Stomach (tissue), 4 donors: ENCODE measurements around the gene ANKRD11.

Experiments
- POLR2A ChIP-seq, 4 donors: fragments of 450-650 bp; IDR thresholded peaks; one replicate each; pipeline ENCODE4 v1.6.1; 2016; ENCODE audit warnings: antibody characterized with exemption in 4 of 4, control low read depth in 2 of 4, mild to moderate bottlenecking in 1 of 4, moderate library complexity in 1 of 4
- POLR2AphosphoS5 ChIP-seq, 3 donors: sonication (generic); formaldehyde crosslinking; IDR thresholded peaks; one replicate each; pipeline ENCODE4 v1.6.1; 2016; ENCODE audit warnings: antibody characterized with exemption in 3 of 3
- TF ChIP-seq, protein P1 (sequence below), 7 experiments: fragments of 450-650 bp in 4 of 7; fragments of 200-600 bp in 3 of 7; sonication (generic) in 3 of 7; IDR thresholded peaks; one replicate each; pipeline ENCODE4 v1.5.1; 2016 to 2019; ENCODE audit warnings: antibody characterized with exemption in 7 of 7, control low read depth in 2 of 7, mild to moderate bottlenecking in 1 of 7

DNA sequence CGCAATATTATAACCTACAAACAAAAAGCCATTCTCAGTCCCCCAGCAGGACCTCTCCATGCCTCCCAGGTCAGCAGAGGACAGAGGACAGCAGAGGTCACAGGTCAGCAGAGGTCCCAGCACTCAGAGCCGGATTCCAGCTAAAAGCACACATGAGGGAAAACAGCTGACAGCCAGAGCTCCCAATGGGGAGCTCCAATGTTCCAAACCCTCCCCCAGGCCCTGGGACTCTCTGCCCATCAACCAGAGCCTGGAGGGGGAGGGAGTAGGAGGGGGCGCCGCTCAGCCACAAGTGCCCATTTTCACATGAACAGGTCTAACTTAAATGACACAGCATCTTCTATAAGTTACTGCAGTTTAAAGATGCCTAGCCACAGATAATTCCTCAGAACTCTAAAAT lies 77.5 kb downstream of the ANKRD11 start:
- TF ChIP-seq, protein P1, sequence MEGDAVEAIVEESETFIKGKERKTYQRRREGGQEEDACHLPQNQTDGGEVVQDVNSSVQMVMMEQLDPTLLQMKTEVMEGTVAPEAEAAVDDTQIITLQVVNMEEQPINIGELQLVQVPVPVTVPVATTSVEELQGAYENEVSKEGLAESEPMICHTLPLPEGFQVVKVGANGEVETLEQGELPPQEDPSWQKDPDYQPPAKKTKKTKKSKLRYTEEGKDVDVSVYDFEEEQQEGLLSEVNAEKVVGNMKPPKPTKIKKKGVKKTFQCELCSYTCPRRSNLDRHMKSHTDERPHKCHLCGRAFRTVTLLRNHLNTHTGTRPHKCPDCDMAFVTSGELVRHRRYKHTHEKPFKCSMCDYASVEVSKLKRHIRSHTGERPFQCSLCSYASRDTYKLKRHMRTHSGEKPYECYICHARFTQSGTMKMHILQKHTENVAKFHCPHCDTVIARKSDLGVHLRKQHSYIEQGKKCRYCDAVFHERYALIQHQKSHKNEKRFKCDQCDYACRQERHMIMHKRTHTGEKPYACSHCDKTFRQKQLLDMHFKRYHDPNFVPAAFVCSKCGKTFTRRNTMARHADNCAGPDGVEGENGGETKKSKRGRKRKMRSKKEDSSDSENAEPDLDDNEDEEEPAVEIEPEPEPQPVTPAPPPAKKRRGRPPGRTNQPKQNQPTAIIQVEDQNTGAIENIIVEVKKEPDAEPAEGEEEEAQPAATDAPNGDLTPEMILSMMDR (IDR thresholded peaks at IDR 0.05): no peak
- TF ChIP-seq POLR2A (IDR thresholded peaks at IDR 0.05) (no peak), POLR2AphosphoS5 (IDR thresholded peaks at IDR 0.05) (no peak)
